Caco-2 (cell line): ENCODE measurements around the gene MSH2. TPM values are rescaled to one million over a fixed set of nuclear protein-coding genes. Genes with fewer than 3 reads are reported as not detected.
A peak's percentile ranks its signal among the peaks of the same experiment; 100 is the strongest.

Source experiments
- BruUV-seq: library from RNA; stranded (reverse); fragments of 400-500 nt; replicated peaks from 2 replicates; lab custom pipeline; 2021; lab: Mats Ljungman, UMichigan
- CTCF ChIA-PET: fragments of 300-600 bp; sonication (Branson Sonifier 250); formaldehyde crosslinking; loops from one replicate; lab custom pipeline; 2022; ENCODE audit warnings: antibody characterized with exemption; lab: Charles Lee
- POLR2A ChIA-PET: fragments of 300-600 bp; sonication (Branson Sonifier 250); formaldehyde crosslinking; loops from one replicate; lab custom pipeline; 2022; ENCODE audit warnings: antibody characterized with exemption; lab: Charles Lee
- DNase-seq, 2 experiments: peaks; one replicate each; pipeline versions ENCODE4 v3.0.0 to v3.0.0-alpha.2; 2020 to 2022
- H3K27me3 ChIP-seq: replicated peaks from 2 replicates; pipeline ENCODE4 v1.6.0; 2011; ENCODE audit warnings: low read length; ENCODE audit not compliant: control insufficient read depth, insufficient read depth
- H3K36me3 ChIP-seq: 2 replicates; pipeline ENCODE4 v1.5.1; 2011; ENCODE audit warnings: low read length; ENCODE audit not compliant: control insufficient read depth, insufficient read depth
- H3K4me1 ChIP-seq: fragments of 250-450 bp; sonication (Bioruptor Pico); 2 replicates; pipeline ENCODE4 v1.5.1; 2020; ENCODE audit warnings: mild to moderate bottlenecking
- H3K4me3 ChIP-seq: 2 replicates; pipeline ENCODE4 v1.5.1; 2011; ENCODE audit warnings: low read depth, mild to moderate bottlenecking, control low read depth, low read length
- H3K9me3 ChIP-seq: fragments of 250-450 bp; sonication (Bioruptor Pico); 2 replicates; pipeline ENCODE4 v1.5.1; 2020; ENCODE audit warnings: mild to moderate bottlenecking, moderate library complexity
- H3K27ac Mint-ChIP-seq: one replicate; pipeline ENCODE4 v1.8.0; 2022; ENCODE audit warnings: mixed read lengths; ENCODE audit not compliant: unreplicated experiment
- H3K27me3 Mint-ChIP-seq: one replicate; pipeline ENCODE4 v1.8.0; 2022; ENCODE audit warnings: mixed read lengths; ENCODE audit not compliant: insufficient read depth, unreplicated experiment
- H3K36me3 Mint-ChIP-seq: one replicate; pipeline ENCODE4 v1.8.0; 2022; ENCODE audit warnings: mild to moderate bottlenecking, mixed read lengths; ENCODE audit not compliant: insufficient read depth, unreplicated experiment
- H3K4me1 Mint-ChIP-seq: one replicate; pipeline ENCODE4 v1.8.0; 2022; ENCODE audit warnings: low read depth, mixed read lengths; ENCODE audit not compliant: unreplicated experiment
- H3K4me3 Mint-ChIP-seq: one replicate; pipeline ENCODE4 v1.8.0; 2022; ENCODE audit warnings: mild to moderate bottlenecking, moderate library complexity, mixed read lengths; ENCODE audit not compliant: unreplicated experiment
- H3K9me3 Mint-ChIP-seq: one replicate; pipeline ENCODE4 v1.8.0; 2022; ENCODE audit warnings: mixed read lengths; ENCODE audit not compliant: unreplicated experiment
- intact Hi-C: fragments of 100-400 bp; cut with micrococcal nuclease; formaldehyde crosslinking; loops from one replicate; pipeline ENCODE4 v1.10.0; 2022; ENCODE audit not compliant: unreplicated experiment
- total RNA-seq: library from RNA; stranded (reverse); gene quantifications from 2 replicates; pipeline ENCODE4 v1.2.3, GENCODE V29; 2022
- TF ChIP-seq, protein P1 (sequence below), 2 experiments: fragments of 200-600 bp in 1 of 2; IDR thresholded peaks; 1 replicate in 1 of 2; 2 replicates in 1 of 2; pipeline versions ENCODE4 v1.5.1 to v1.8.0; 2011 to 2022; ENCODE audit warnings: antibody characterized with exemption in 1 of 2, control low read depth in 1 of 2, inconsistent platforms in 1 of 2, low read depth in 1 of 2, low read length in 1 of 2, mild to moderate bottlenecking in 1 of 2, moderate library complexity in 1 of 2; ENCODE audit not compliant: insufficient read depth in 1 of 2, severe bottlenecking in 1 of 2, unreplicated experiment in 1 of 2

MSH2 gene
- total RNA-seq, 1 experiment from 2014 or later = 72.5 TPM

GRCh38 chr2:47389692-47390091 is 13.3 kb upstream of the MSH2 start:
- BruUV-seq = no TSS peak
- POLR2A ChIA-PET = no interaction called here

DNA sequence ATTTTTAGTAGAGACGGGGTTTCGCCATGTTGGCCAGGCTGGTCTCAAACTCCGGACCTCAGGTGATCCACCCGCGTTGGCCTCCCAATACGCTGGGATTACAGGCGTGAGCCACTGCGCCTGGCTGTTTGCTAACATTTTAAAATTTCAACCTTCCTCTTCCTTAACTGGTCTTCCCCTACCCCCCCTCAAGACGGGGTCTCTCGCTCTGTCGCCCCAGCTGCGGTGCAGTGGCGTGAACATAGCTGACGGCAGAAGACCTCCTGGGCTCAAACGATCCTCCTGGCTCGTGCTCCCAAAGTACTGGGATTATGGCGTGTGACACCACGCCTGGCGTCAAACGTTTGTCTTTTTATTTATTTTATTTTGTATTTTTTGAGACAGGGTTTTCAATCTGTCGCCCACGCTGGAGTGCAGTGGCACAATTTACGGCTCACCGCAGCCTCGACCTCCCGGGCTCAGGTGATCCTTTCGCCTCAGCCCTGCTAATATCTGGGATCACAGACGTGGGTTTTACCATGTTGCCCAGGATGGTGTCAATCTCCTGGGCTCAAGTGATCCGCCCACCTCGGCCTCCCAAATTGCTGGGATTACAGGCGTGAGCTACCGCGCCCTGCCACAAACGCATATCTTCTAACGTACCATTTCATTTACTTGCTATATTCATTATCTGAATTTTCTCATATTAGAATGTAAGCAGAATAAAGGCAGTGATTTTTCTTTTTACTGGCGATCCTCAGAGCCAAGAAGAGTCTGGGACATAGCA is 984 bp upstream of the MSH2 start:
- Mint-ChIP-seq H3K27me3 (no peaks in the 10 kb centered on the region), H3K4me1 (peaks cover 9% of the 10 kb centered on the region), H3K9me3 (no peaks in the 10 kb centered on the region), H3K36me3 (peaks cover 34% of the 10 kb centered on the region), H3K4me3 (peak overlapping the region; percentile 97), H3K27ac (peak overlapping the region; percentile 91)
- DNase-seq = peak in 1 of 2 experiments; percentile 22
- Histone ChIP-seq H3K9me3 (no peaks in the 10 kb centered on the region), H3K36me3 (no peaks in the 10 kb centered on the region), H3K4me1 (peaks cover 6% of the 10 kb centered on the region), H3K4me3 (peak overlapping the region; percentile 85), H3K27me3 (no peaks in the 10 kb centered on the region)
- TF ChIP-seq, protein P1, sequence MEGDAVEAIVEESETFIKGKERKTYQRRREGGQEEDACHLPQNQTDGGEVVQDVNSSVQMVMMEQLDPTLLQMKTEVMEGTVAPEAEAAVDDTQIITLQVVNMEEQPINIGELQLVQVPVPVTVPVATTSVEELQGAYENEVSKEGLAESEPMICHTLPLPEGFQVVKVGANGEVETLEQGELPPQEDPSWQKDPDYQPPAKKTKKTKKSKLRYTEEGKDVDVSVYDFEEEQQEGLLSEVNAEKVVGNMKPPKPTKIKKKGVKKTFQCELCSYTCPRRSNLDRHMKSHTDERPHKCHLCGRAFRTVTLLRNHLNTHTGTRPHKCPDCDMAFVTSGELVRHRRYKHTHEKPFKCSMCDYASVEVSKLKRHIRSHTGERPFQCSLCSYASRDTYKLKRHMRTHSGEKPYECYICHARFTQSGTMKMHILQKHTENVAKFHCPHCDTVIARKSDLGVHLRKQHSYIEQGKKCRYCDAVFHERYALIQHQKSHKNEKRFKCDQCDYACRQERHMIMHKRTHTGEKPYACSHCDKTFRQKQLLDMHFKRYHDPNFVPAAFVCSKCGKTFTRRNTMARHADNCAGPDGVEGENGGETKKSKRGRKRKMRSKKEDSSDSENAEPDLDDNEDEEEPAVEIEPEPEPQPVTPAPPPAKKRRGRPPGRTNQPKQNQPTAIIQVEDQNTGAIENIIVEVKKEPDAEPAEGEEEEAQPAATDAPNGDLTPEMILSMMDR (IDR thresholded peaks at IDR 0.05; ENCODE audit: insufficient read depth in 1 of 2, low read depth in 1 of 2, low read length in 1 of 2, severe bottlenecking in 1 of 2, unreplicated experiment in 1 of 2) = no peak
- POLR2A ChIA-PET = interaction anchor here (0.6 to 2.5 kb wide), 4 partner anchors 57 to 437 kb away, joined by 3 to 18 read pairs (median 7); no protein-coding TSS in a partner anchor
- CTCF ChIA-PET = interaction anchor here (0.8 to 1.4 kb wide), 5 partner anchors 14 to 366 kb away, joined by 3 to 19 read pairs (median 10); no protein-coding TSS in a partner anchor
- BruUV-seq = no TSS peak
- intact Hi-C loops = no loop called here

More at GRCh38 chr2:47389692-47390091, 13.3 kb upstream of the MSH2 start:
- no peaks in the 10 kb centered on the region for H3K9me3 Mint-ChIP-seq
- DNase-seq = no peak
- no peaks in the 10 kb centered on the region for H3K4me1 ChIP-seq
- H3K4me1 Mint-ChIP-seq = no peaks in the 10 kb centered on the region
- intact Hi-C loops = loop anchor here (5.0 kb wide), 1 partner anchor 378 kb away; no protein-coding TSS in a partner anchor
- peaks cover 5% of the 10 kb centered on the region for H3K36me3 ChIP-seq
- CTCF ChIA-PET = interaction anchor here (1.1 to 1.2 kb wide), 2 partner anchors 13 to 54 kb away, joined by 3 to 10 read pairs; partner anchors contain the start of gene MSH2
- no peaks in the 10 kb centered on the region for H3K27me3 ChIP-seq
- H3K27ac Mint-ChIP-seq = no peak overlapping the region
- no peaks in the 10 kb centered on the region for H3K27me3 Mint-ChIP-seq
- TF ChIP-seq, protein P1 (IDR thresholded peaks at IDR 0.05; ENCODE audit: insufficient read depth in 1 of 2, low read depth in 1 of 2, low read length in 1 of 2, severe bottlenecking in 1 of 2, unreplicated experiment in 1 of 2) = no peak
- no peak overlapping the region for H3K4me3 Mint-ChIP-seq
- no peaks in the 10 kb centered on the region for H3K9me3 ChIP-seq
- H3K4me3 ChIP-seq = no peak overlapping the region
- peaks cover 81% of the 10 kb centered on the region for H3K36me3 Mint-ChIP-seq

- H3K27ac Mint-ChIP-seq = peak overlapping the region; percentile 91
- peaks cover 36% of the 10 kb centered on the region for H3K36me3 Mint-ChIP-seq
- TF ChIP-seq, protein P1 (IDR thresholded peaks at IDR 0.05; ENCODE audit: insufficient read depth in 1 of 2, low read depth in 1 of 2, low read length in 1 of 2, severe bottlenecking in 1 of 2, unreplicated experiment in 1 of 2) = no peak
- Histone ChIP-seq H3K9me3 (no peaks in the 10 kb centered on the region), H3K4me1 (peaks cover 6% of the 10 kb centered on the region), H3K36me3 (no peaks in the 10 kb centered on the region), H3K4me3 (peak overlapping the region; percentile 85), H3K27me3 (no peaks in the 10 kb centered on the region)
- H3K4me1 Mint-ChIP-seq = peaks cover 9% of the 10 kb centered on the region
- no peak for DNase-seq
- intact Hi-C loops = no loop called here
- H3K27me3 Mint-ChIP-seq = no peaks in the 10 kb centered on the region
- H3K9me3 Mint-ChIP-seq = peaks cover 2% of the 10 kb centered on the region
- POLR2A ChIA-PET = interaction anchor here (0.6 to 2.5 kb wide), 4 partner anchors 14 to 71 kb away, joined by 3 to 18 read pairs (median 8); no protein-coding TSS in a partner anchor
- CTCF ChIA-PET = interaction anchor here (0.7 to 1.4 kb wide), 8 partner anchors 12 to 380 kb away, joined by 3 to 19 read pairs (median 4); partner anchors contain the start of gene MSH6
- BruUV-seq = no TSS peak
- H3K4me3 Mint-ChIP-seq = peak overlapping the region; percentile 97
These were observed 476 bp upstream of the MSH2 start for GRCh38 chr2:47402555-47402804.
